ENCODE data around the gene ALPI.

Gene ALPI

DNA sequence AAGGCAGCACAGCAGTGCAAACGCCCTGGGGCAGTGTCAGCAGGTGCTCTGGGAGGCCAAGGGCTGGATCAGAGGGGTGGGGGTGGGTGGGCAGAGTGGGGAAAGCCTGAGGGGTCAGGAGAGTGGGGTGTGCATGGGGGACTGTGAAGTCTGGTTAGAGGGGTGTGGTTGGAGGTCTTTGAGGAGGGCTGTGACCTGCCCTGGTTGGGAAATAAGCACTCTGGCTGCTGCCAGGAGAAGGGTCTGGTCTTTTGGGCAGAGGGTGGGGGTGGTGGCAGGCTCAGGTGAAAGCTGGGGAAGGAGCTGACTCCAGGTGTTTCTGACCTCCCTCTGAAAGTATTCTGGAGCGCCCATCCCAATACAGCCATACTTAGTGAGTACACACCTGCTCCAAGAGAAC lies 4.2 kb downstream of the ALPI start:
- DNase-seq (ENCODE audit: low read depth), result no peak
- H3K4me3 ChIP-seq (ENCODE audit: low read depth, low read length), result no peak overlapping the region
- TF ChIP-seq POLR2A (IDR thresholded peaks at IDR 0.05; ENCODE audit: extremely low read depth, insufficient read length) (no peak), CTCF (IDR thresholded peaks at IDR 0.05; ENCODE audit: low read depth, low read length) (no peak), MYC (IDR thresholded peaks at IDR 0.05; ENCODE audit: low read depth, low read length) (no peak)
- TF ChIP-seq, protein P1, sequence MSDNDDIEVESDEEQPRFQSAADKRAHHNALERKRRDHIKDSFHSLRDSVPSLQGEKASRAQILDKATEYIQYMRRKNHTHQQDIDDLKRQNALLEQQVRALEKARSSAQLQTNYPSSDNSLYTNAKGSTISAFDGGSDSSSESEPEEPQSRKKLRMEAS (IDR thresholded peaks at IDR 0.05; ENCODE audit: low read depth, low read length), result no peak

DNA sequence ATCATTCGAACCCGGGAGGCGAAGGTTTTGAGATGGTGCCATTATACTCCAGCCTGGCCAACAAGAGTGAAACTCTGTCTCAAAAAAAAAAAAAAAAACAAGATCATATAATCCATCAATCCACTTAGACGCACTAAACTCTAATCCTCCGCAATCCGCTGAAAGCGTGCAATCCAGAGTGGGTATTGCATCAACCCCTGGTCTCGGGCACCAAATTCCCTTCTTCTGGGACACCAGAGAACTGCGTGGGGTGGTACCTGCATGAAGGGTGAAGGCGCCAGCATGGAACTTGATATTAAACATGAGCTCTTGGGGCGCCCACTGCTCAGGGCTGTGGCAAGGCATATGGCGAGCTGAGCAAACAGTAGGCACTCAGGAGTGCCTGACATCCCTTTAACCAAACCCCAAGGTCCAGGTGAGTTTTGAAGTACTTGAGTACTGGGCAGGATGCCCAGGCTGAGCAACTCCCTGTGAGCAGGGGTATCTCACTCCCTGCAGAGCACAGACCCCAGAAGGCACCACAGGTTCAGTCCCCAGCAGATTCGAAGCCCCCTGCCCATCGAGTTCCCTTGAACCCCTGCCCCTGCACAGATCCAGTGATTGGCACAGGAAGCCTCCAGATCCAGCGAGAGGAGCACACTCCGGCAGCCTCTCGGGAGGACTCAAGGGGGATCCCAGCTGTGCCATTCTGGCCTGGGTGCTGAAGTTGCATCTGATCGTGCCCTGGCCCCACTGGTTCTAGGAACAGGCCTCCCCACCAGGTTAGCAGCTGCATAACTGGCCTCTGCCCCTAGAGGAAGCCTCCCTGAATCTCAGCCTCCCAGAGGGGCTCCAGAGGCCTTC lies 8.0 kb downstream of the ALPI start:
- H3K4me3 ChIP-seq (ENCODE audit: low read depth, low read length), result no peak overlapping the region
- DNase-seq (ENCODE audit: low read depth), result no peak
- TF ChIP-seq POLR2A (IDR thresholded peaks at IDR 0.05; ENCODE audit: extremely low read depth, insufficient read length) (no peak), CTCF (IDR thresholded peaks at IDR 0.05; ENCODE audit: low read depth, low read length) (no peak), MYC (IDR thresholded peaks at IDR 0.05; ENCODE audit: low read depth, low read length) (no peak)
- TF ChIP-seq, protein P1 (IDR thresholded peaks at IDR 0.05; ENCODE audit: low read depth, low read length), result no peak

- H3K4me3 ChIP-seq (ENCODE audit: low read depth, low read length), result no peak overlapping the region
- TF ChIP-seq MYC (IDR thresholded peaks at IDR 0.05; ENCODE audit: low read depth, low read length) (no peak), POLR2A (IDR thresholded peaks at IDR 0.05; ENCODE audit: extremely low read depth, insufficient read length) (no peak), CTCF (IDR thresholded peaks at IDR 0.05; ENCODE audit: low read depth, low read length) (no peak)
- TF ChIP-seq, protein P1 (IDR thresholded peaks at IDR 0.05; ENCODE audit: low read depth, low read length), result no peak
- DNase-seq (ENCODE audit: low read depth), result no peak
Observed at GRCh38 chr2:232464544-232464885, 8.6 kb downstream of the ALPI start.

GRCh38 chr2:232465061-232465460 lies 9.1 kb downstream of the ALPI start:
- TF ChIP-seq, protein P1 (IDR thresholded peaks at IDR 0.05; ENCODE audit: low read depth, low read length), result no peak
- H3K4me3 ChIP-seq (ENCODE audit: low read depth, low read length), result no peak overlapping the region
- DNase-seq (ENCODE audit: low read depth), result no peak

- H3K4me3 ChIP-seq (ENCODE audit: low read depth, low read length), result no peak overlapping the region
- TF ChIP-seq MYC (IDR thresholded peaks at IDR 0.05; ENCODE audit: low read depth, low read length), result no peak
- no peak for TF ChIP-seq POLR2A (IDR thresholded peaks at IDR 0.05; ENCODE audit: extremely low read depth, insufficient read length)
- TF ChIP-seq, protein P1 (IDR thresholded peaks at IDR 0.05; ENCODE audit: low read depth, low read length), result no peak
- no peak for TF ChIP-seq CTCF (IDR thresholded peaks at IDR 0.05; ENCODE audit: low read depth, low read length)
- no peak for DNase-seq (ENCODE audit: low read depth)
Observed at GRCh38 chr2:232466221-232466620, 10.3 kb downstream of the ALPI start.

- H3K4me3 ChIP-seq (ENCODE audit: low read depth, low read length), result no peak overlapping the region
- no peak for TF ChIP-seq MYC (IDR thresholded peaks at IDR 0.05; ENCODE audit: low read depth, low read length)
- no peak for TF ChIP-seq CTCF (IDR thresholded peaks at IDR 0.05; ENCODE audit: low read depth, low read length)
- TF ChIP-seq POLR2A (IDR thresholded peaks at IDR 0.05; ENCODE audit: extremely low read depth, insufficient read length), result no peak
- no peak for DNase-seq (ENCODE audit: low read depth)
Observed at GRCh38 chr2:232473467-232473890, 17.5 kb downstream of the ALPI start.

Measured in NB4 (cell line).